Measurements from ENCODE around the gene RIC1. TPM values are rescaled to one million over a fixed set of nuclear protein-coding genes. Genes with fewer than 3 reads are reported as not detected.
A peak's percentile ranks its signal among the peaks of the same experiment; 100 is the strongest.

RIC1 gene
- total and polyA plus RNA-seq, 2 of the 4 experiments (the other 2 are of a cell fraction): 28.8 to 76.9 TPM

GRCh38 chr9:5762421-5762820, 133.5 kb downstream of the RIC1 start:
- TF ChIP-seq MAFK (IDR thresholded peaks at IDR 0.05; ENCODE audit: low read depth, low read length): no peak
- TF ChIP-seq RAD21 (IDR thresholded peaks at IDR 0.05; ENCODE audit: low read length): no peak
- TF ChIP-seq BHLHE40 (IDR thresholded peaks at IDR 0.05; ENCODE audit: low read depth, low read length): no peak
- no peak for TF ChIP-seq NFE2L2 (IDR thresholded peaks at IDR 0.05; ENCODE audit: low read depth, low read length)
- TF ChIP-seq POLR2A (IDR thresholded peaks at IDR 0.05; ENCODE audit: low read depth, low read length): no peak
- TF ChIP-seq SMC3 (IDR thresholded peaks at IDR 0.05; ENCODE audit: low read depth, low read length): no peak
- TF ChIP-seq, protein P1, sequence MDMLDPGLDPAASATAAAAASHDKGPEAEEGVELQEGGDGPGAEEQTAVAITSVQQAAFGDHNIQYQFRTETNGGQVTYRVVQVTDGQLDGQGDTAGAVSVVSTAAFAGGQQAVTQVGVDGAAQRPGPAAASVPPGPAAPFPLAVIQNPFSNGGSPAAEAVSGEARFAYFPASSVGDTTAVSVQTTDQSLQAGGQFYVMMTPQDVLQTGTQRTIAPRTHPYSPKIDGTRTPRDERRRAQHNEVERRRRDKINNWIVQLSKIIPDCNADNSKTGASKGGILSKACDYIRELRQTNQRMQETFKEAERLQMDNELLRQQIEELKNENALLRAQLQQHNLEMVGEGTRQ (IDR thresholded peaks at IDR 0.05; ENCODE audit: low read depth, low read length): no peak
- TF ChIP-seq MXI1 (IDR thresholded peaks at IDR 0.05; ENCODE audit: borderline replicate concordance, low read depth, low read length): no peak
- TF ChIP-seq, protein P2, sequence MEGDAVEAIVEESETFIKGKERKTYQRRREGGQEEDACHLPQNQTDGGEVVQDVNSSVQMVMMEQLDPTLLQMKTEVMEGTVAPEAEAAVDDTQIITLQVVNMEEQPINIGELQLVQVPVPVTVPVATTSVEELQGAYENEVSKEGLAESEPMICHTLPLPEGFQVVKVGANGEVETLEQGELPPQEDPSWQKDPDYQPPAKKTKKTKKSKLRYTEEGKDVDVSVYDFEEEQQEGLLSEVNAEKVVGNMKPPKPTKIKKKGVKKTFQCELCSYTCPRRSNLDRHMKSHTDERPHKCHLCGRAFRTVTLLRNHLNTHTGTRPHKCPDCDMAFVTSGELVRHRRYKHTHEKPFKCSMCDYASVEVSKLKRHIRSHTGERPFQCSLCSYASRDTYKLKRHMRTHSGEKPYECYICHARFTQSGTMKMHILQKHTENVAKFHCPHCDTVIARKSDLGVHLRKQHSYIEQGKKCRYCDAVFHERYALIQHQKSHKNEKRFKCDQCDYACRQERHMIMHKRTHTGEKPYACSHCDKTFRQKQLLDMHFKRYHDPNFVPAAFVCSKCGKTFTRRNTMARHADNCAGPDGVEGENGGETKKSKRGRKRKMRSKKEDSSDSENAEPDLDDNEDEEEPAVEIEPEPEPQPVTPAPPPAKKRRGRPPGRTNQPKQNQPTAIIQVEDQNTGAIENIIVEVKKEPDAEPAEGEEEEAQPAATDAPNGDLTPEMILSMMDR (conservative IDR thresholded peaks at IDR 0.05; ENCODE audit: low read depth, low read length): no peak
- TF ChIP-seq MAZ (IDR thresholded peaks at IDR 0.05; ENCODE audit: borderline replicate concordance, low read depth, low read length): no peak
- no peak for TF ChIP-seq CHD1 (IDR thresholded peaks at IDR 0.05; ENCODE audit: low read depth, low read length)
- TF ChIP-seq ELK1 (IDR thresholded peaks at IDR 0.05; ENCODE audit: borderline replicate concordance, low read depth, low read length): no peak
- TF ChIP-seq RFX5 (IDR thresholded peaks at IDR 0.05; ENCODE audit: low read depth, low read length): no peak
- H3K23ac ChIP-seq (ENCODE audit: low read depth, low read length): 0 out of 2 replicates have a peak overlapping the region, but pooled peaks have one; percentile 7
- no peak overlapping the region for H3K56ac ChIP-seq (ENCODE audit: extremely low read depth, insufficient read depth, low read length)
- no peak overlapping the region for H3K4me2 ChIP-seq (ENCODE audit: low read depth, low read length)
- no peak overlapping the region for H3K27ac ChIP-seq (ENCODE audit: insufficient read depth, low read length)
- ChIA-PET POLR2A (ENCODE audit: unreplicated experiment) (no interaction called here), CTCF (no interaction called here)
- H2BK15ac ChIP-seq (ENCODE audit: low read depth, low read length): no peak overlapping the region
- ATAC-seq (ENCODE audit: low read depth) (peak; percentile 37), DNase-seq (peak; percentile 54)
- H3K36me3 ChIP-seq (ENCODE audit: control insufficient read depth, insufficient read depth, low read length): peaks cover 41% of the 10 kb centered on the region
- no peak overlapping the region for H4K5ac ChIP-seq (ENCODE audit: low read depth, low read length)
- H3K9ac ChIP-seq (ENCODE audit: low read depth, low read length): no peak overlapping the region
- no peak overlapping the region for H3K4ac ChIP-seq (ENCODE audit: low read depth, low read length)
- no peak overlapping the region for H2BK5ac ChIP-seq (ENCODE audit: low read depth, low read length, poor library complexity, severe bottlenecking)
- BruUV-seq (replicated peaks): no TSS peak
- H3K4me3 ChIP-seq (ENCODE audit: insufficient read depth, low read depth, low read length): no peak overlapping the region
- intact Hi-C loops (cut with micrococcal nuclease): no loop called here
- peaks cover 9% of the 10 kb centered on the region; the same call in 1 of the 2 replicates for H3K9me1 ChIP-seq (ENCODE audit: insufficient read depth, low read length)
- no peak overlapping the region for H2AK5ac ChIP-seq (ENCODE audit: low read depth, low read length)
- no peak overlapping the region for H3K14ac ChIP-seq (replicated peaks; ENCODE audit: low read depth, low read length)
- peaks cover 2% of the 10 kb centered on the region; the same call in 1 of the 2 replicates for H4K20me1 ChIP-seq (ENCODE audit: insufficient read depth, low read length)
- H3K27me3 ChIP-seq (ENCODE audit: control insufficient read depth, insufficient read depth, low read length): no peaks in the 10 kb centered on the region
- H3K18ac ChIP-seq (ENCODE audit: low read depth, low read length): no peak overlapping the region
- in situ Hi-C loops (cut with MboI; ENCODE audit: low sequenced_read_pairs): no loop called here
- H2AFZ ChIP-seq (replicated peaks; ENCODE audit: low read length, poor library complexity): no peak overlapping the region
- H3K9me3 ChIP-seq (ENCODE audit: control insufficient read depth, insufficient read depth, low read length): no peaks in the 10 kb centered on the region
- H2BK120ac ChIP-seq (ENCODE audit: low read depth, low read length): no peak overlapping the region
- no peaks in the 10 kb centered on the region; the same call in 1 of the 2 replicates for H3K4me1 ChIP-seq (ENCODE audit: control insufficient read depth, insufficient read depth, low read length)
- no peak overlapping the region for H4K91ac ChIP-seq (ENCODE audit: insufficient read depth, low read depth, low read length)
- no peak overlapping the region for H4K8ac ChIP-seq (ENCODE audit: low read depth in 2 of 2, low read length in 2 of 2)
- H2AK9ac ChIP-seq (replicated peaks; ENCODE audit: low read depth, low read length, poor library complexity): no peak overlapping the region
- no CpG with 5 or more reads among the region's 4 CpGs for WGBS, 2 experiments (ENCODE audit: extremely low coverage in 2 of 2, insufficient read length in 1 of 2)
- H2BK20ac ChIP-seq (ENCODE audit: low read depth, low read length): no peak overlapping the region
- peaks cover 8 to 18% of the 10 kb centered on the region in 2 experiments; a peak in 3 of 4 replicates for H3K79me1 ChIP-seq (ENCODE audit: low read depth in 1 of 2, low read length in 2 of 2)
- dilution Hi-C loops (cut with HindIII; ENCODE audit: low sequenced_read_pairs, unreplicated experiment): no loop called here
